ENCODE measurements around the gene TMEM9. TPM values are rescaled to one million over a fixed set of nuclear protein-coding genes. Genes with fewer than 3 reads are reported as not detected.

The TMEM9 gene
- total RNA-seq, 2 experiments from 2014 or later, result 15.7 to 27.2 TPM

- CTCF ChIA-PET, result interaction anchor here (0.6 to 1.8 kb wide), 4 partner anchors 26 to 491 kb away, joined by 3 to 15 read pairs (median 5); no protein-coding TSS in a partner anchor
- ATAC-seq, result no peak
- no peaks in the 10 kb centered on the region for H3K27me3 Mint-ChIP-seq
These were observed 41.3 kb downstream of the TMEM9 start for GRCh38 chr1:201112926-201113325.

DNA sequence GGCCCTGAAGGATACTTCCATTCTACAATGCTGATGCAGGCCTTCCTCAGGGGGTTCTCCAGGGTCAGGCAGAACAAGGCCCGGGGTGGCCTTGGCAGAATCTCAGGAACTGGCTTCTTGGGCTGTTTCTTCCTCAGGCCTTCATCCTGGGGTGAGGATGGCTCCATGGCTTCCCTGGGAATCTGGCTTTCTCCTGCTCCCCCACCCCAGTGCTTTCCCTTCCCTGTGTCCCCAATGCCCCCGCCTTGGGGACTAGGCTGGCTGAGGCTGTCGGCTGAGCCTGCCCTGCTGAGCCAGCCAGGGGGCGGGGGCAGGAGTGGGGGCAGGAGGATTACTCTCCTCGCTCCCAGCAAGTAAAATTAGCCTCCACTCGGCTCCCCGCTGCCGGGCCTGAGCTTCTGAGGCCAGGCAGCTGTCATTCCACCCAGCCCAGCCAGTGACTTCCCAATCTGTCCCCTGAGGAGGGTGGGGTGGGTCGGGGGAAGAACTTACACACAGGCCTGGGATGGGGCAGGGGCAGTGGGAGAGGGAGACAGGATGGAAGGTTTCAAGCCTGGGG lies 42.0 kb downstream of the TMEM9 start, which contains the start of gene CACNA1S:
CACNA1S (minus strand) TSS at position 254 of the 559 bp plus-strand sequence; CDS start at position 167, 87 bp downstream.
- Mint-ChIP-seq H3K4me1 (peaks cover 2% of the 10 kb centered on the region), H3K27me3 (no peaks in the 10 kb centered on the region)
- CTCF ChIA-PET, result no interaction called here

More at GRCh38 chr1:201112926-201113325, 41.3 kb downstream of the TMEM9 start:
- H3K27ac Mint-ChIP-seq, result no peak overlapping the region
- intact Hi-C loops (cut with DNase I, micrococcal nuclease), result no loop called here
- H3K4me1 Mint-ChIP-seq, result peaks cover 2% of the 10 kb centered on the region
- H3K4me3 Mint-ChIP-seq, result no peak overlapping the region
- POLR2A ChIA-PET, result interaction anchor here (0.6 kb wide), 1 partner anchor 488 kb away, joined by 9 read pairs; no protein-coding TSS in a partner anchor
- no peaks in the 10 kb centered on the region for H3K36me3 Mint-ChIP-seq (ENCODE audit: low read depth)
- no peaks in the 10 kb centered on the region for H3K9me3 Mint-ChIP-seq (ENCODE audit: low read depth)
- no peak for DNase-seq

GRCh38 chr1:201111672-201112071 lies 42.6 kb downstream of the TMEM9 start:
- ChIA-PET POLR2A (no interaction called here), CTCF (interaction anchor here (1.0 kb wide), 1 partner anchor 132 kb away, joined by 4 read pairs; no protein-coding TSS in a partner anchor)
- DNase-seq (no peak), ATAC-seq (no peak)
- no peaks in the 10 kb centered on the region for H3K36me3 Mint-ChIP-seq (ENCODE audit: low read depth)
- H3K27ac Mint-ChIP-seq, result no peak overlapping the region
- no peaks in the 10 kb centered on the region for H3K27me3 Mint-ChIP-seq
- intact Hi-C loops (cut with DNase I, micrococcal nuclease), result no loop called here
- peaks cover 2% of the 10 kb centered on the region for H3K4me1 Mint-ChIP-seq
- H3K4me3 Mint-ChIP-seq, result no peak overlapping the region
- H3K9me3 Mint-ChIP-seq (ENCODE audit: low read depth), result no peaks in the 10 kb centered on the region

More for the DNA sequence above, 42.0 kb downstream of the TMEM9 start, which contains the start of gene CACNA1S:
- Mint-ChIP-seq H3K27ac (no peak within 1 kb of the TSS), H3K9me3 (ENCODE audit: low read depth) (no peaks in the 10 kb centered on the region), H3K36me3 (ENCODE audit: low read depth) (no peaks in the 10 kb centered on the region), H3K4me3 (no peak within 1 kb of the TSS)
- POLR2A ChIA-PET, result no interaction called here
- ATAC-seq (no peak), DNase-seq (no peak)
- intact Hi-C loops (cut with DNase I, micrococcal nuclease), result no loop called here

DNA sequence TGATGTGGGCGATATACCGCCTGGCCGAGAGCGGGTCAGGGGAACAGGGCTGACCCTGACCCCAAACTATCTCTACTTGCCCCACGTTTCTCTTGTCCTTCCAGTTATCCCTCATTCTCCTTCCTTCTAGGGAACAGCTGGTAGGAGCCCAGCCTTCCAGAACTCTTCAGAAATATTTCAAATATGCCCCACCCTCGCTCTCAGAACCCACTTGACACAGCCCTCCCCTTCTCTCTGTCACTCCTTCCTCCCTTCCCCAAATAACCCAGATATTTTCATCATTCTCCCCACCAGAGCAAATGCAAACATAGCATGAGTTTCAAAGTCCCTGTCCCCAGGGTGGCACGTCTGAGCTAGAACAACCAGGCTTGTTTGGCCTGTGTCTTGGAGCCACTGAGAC lies 43.1 kb downstream of the TMEM9 start:
- H3K4me3 Mint-ChIP-seq, result no peak overlapping the region
- no peak for ATAC-seq
- H3K9me3 Mint-ChIP-seq (ENCODE audit: low read depth), result no peaks in the 10 kb centered on the region
- no peaks in the 10 kb centered on the region for H3K27me3 Mint-ChIP-seq
- no peaks in the 10 kb centered on the region for H3K36me3 Mint-ChIP-seq (ENCODE audit: low read depth)
- ChIA-PET POLR2A (no interaction called here), CTCF (interaction anchor here (1.0 kb wide), 1 partner anchor 131 kb away, joined by 4 read pairs; no protein-coding TSS in a partner anchor)
- DNase-seq, result no peak
- peaks cover 2% of the 10 kb centered on the region for H3K4me1 Mint-ChIP-seq
- intact Hi-C loops (cut with DNase I, micrococcal nuclease), result no loop called here
- no peak overlapping the region for H3K27ac Mint-ChIP-seq

GRCh38 chr1:201110616-201111015 lies 43.7 kb downstream of the TMEM9 start:
- no peak overlapping the region for H3K4me3 Mint-ChIP-seq
- POLR2A ChIA-PET, result no interaction called here
- no peak for DNase-seq
- no peaks in the 10 kb centered on the region for H3K36me3 Mint-ChIP-seq (ENCODE audit: low read depth)
- ATAC-seq, result no peak
- peaks cover 2% of the 10 kb centered on the region for H3K4me1 Mint-ChIP-seq
- H3K9me3 Mint-ChIP-seq (ENCODE audit: low read depth), result no peaks in the 10 kb centered on the region
- CTCF ChIA-PET, result no interaction called here
- intact Hi-C loops (cut with DNase I, micrococcal nuclease), result no loop called here
- H3K27me3 Mint-ChIP-seq, result no peaks in the 10 kb centered on the region
- no peak overlapping the region for H3K27ac Mint-ChIP-seq

- DNase-seq (no peak), ATAC-seq (no peak)
- intact Hi-C loops (cut with DNase I, micrococcal nuclease), result no loop called here
- Mint-ChIP-seq H3K4me1 (peaks cover 2% of the 10 kb centered on the region), H3K9me3 (ENCODE audit: low read depth) (no peaks in the 10 kb centered on the region), H3K27me3 (no peaks in the 10 kb centered on the region), H3K4me3 (no peak overlapping the region), H3K27ac (no peak overlapping the region), H3K36me3 (ENCODE audit: low read depth) (no peaks in the 10 kb centered on the region)
- CTCF ChIA-PET, result no interaction called here
- POLR2A ChIA-PET, result no interaction called here
These were observed 44.1 kb downstream of the TMEM9 start for GRCh38 chr1:201110138-201110537.

DNA sequence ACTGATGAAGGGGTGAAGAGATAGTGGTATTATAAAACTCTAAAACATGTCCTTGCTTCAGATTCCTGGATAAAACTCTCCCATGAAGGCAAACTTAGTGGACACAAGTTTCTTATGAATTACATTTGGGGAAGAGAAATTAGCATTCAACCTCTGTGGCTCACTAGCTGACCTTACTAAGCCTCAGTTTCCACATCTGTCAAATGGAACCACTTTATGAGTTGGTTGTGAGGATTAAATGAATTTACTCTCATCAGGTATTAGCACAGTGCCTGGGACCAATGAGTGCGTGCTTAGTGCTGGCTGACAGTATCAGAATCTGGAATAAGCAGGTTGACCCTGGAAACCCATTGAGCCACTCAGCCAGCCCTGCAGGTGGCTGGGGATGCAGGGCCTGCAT lies 44.6 kb downstream of the TMEM9 start:
- ChIA-PET CTCF (interaction anchor here (3.3 kb wide), 1 partner anchor 9 kb away, joined by 13 read pairs; no protein-coding TSS in a partner anchor), POLR2A (no interaction called here)
- DNase-seq, result no peak
- Mint-ChIP-seq H3K4me1 (no peaks in the 10 kb centered on the region), H3K27ac (no peak overlapping the region), H3K36me3 (ENCODE audit: low read depth) (no peaks in the 10 kb centered on the region), H3K9me3 (ENCODE audit: low read depth) (no peaks in the 10 kb centered on the region), H3K4me3 (no peak overlapping the region), H3K27me3 (no peaks in the 10 kb centered on the region)
- intact Hi-C loops (cut with DNase I, micrococcal nuclease), result no loop called here
- ATAC-seq, result no peak

- no peaks in the 10 kb centered on the region for H3K4me1 Mint-ChIP-seq
- H3K27me3 Mint-ChIP-seq, result no peaks in the 10 kb centered on the region
- CTCF ChIA-PET, result interaction anchor here (3.3 kb wide), 1 partner anchor 11 kb away, joined by 13 read pairs; no protein-coding TSS in a partner anchor
- H3K27ac Mint-ChIP-seq, result no peak overlapping the region
- no peaks in the 10 kb centered on the region for H3K36me3 Mint-ChIP-seq (ENCODE audit: low read depth)
- H3K9me3 Mint-ChIP-seq (ENCODE audit: low read depth), result no peaks in the 10 kb centered on the region
- ATAC-seq, result no peak
- POLR2A ChIA-PET, result no interaction called here
- H3K4me3 Mint-ChIP-seq, result no peak overlapping the region
- DNase-seq, result no peak
- intact Hi-C loops (cut with DNase I, micrococcal nuclease), result no loop called here
These were observed 45.7 kb downstream of the TMEM9 start for GRCh38 chr1:201108614-201109013.

- Mint-ChIP-seq H3K4me3 (no peak overlapping the region), H3K36me3 (ENCODE audit: low read depth) (no peaks in the 10 kb centered on the region), H3K27me3 (no peaks in the 10 kb centered on the region), H3K27ac (no peak overlapping the region), H3K4me1 (no peaks in the 10 kb centered on the region), H3K9me3 (ENCODE audit: low read depth) (no peaks in the 10 kb centered on the region)
- POLR2A ChIA-PET, result no interaction called here
- DNase-seq (no peak), ATAC-seq (no peak)
- CTCF ChIA-PET, result interaction anchor here (1.0 to 1.4 kb wide), 2 partner anchors 11 to 124 kb away, joined by 3 read pairs; no protein-coding TSS in a partner anchor
- intact Hi-C loops (cut with DNase I, micrococcal nuclease), result no loop called here
These were observed 48.6 kb downstream of the TMEM9 start for GRCh38 chr1:201105688-201106087.

- intact Hi-C loops (cut with DNase I, micrococcal nuclease), result no loop called here
- Mint-ChIP-seq H3K27ac (no peak overlapping the region), H3K36me3 (ENCODE audit: low read depth) (no peaks in the 10 kb centered on the region), H3K9me3 (ENCODE audit: low read depth) (no peaks in the 10 kb centered on the region), H3K27me3 (no peaks in the 10 kb centered on the region), H3K4me1 (no peaks in the 10 kb centered on the region), H3K4me3 (no peak overlapping the region)
- POLR2A ChIA-PET, result no interaction called here
- no peak for ATAC-seq
- CTCF ChIA-PET, result interaction anchor here (0.6 to 1.9 kb wide), 2 partner anchors 15 to 31 kb away, joined by 3 to 6 read pairs; no protein-coding TSS in a partner anchor
- DNase-seq, result no peak
These were observed 50.1 kb downstream of the TMEM9 start for GRCh38 chr1:201104141-201104540.

- intact Hi-C loops (cut with DNase I, micrococcal nuclease), result no loop called here
- Mint-ChIP-seq H3K9me3 (ENCODE audit: low read depth) (no peaks in the 10 kb centered on the region), H3K27me3 (no peaks in the 10 kb centered on the region), H3K27ac (no peak overlapping the region), H3K36me3 (ENCODE audit: low read depth) (no peaks in the 10 kb centered on the region), H3K4me1 (no peaks in the 10 kb centered on the region), H3K4me3 (no peak overlapping the region)
- CTCF ChIA-PET, result interaction anchor here (0.6 to 1.9 kb wide), 2 partner anchors 15 to 30 kb away, joined by 3 to 6 read pairs; no protein-coding TSS in a partner anchor
- ATAC-seq (no peak), DNase-seq (no peak)
- POLR2A ChIA-PET, result no interaction called here
These were observed 50.6 kb downstream of the TMEM9 start for GRCh38 chr1:201103666-201104065.

GRCh38 chr1:201100169-201100930 lies 53.9 kb downstream of the TMEM9 start:
- Mint-ChIP-seq H3K27ac (no peak overlapping the region), H3K27me3 (no peaks in the 10 kb centered on the region), H3K4me3 (no peak overlapping the region), H3K36me3 (ENCODE audit: low read depth) (no peaks in the 10 kb centered on the region), H3K4me1 (no peaks in the 10 kb centered on the region), H3K9me3 (ENCODE audit: low read depth) (no peaks in the 10 kb centered on the region)
- ATAC-seq, result no peak
- ChIA-PET CTCF (interaction anchor here (1.0 to 1.2 kb wide), 2 partner anchors 13 to 128 kb away, joined by 3 to 4 read pairs; no protein-coding TSS in a partner anchor), POLR2A (no interaction called here)
- DNase-seq, result no peak
- intact Hi-C loops (cut with DNase I, micrococcal nuclease), result no loop called here

Data from activated CD4-positive, alpha-beta T cell treated with anti-CD3 and anti-CD28 coated beads for 36 hours (primary cell).